Measurements from ENCODE around the gene ABHD17B.

The ABHD17B gene

GRCh38 chr9:71835596-71835995 is 75.4 kb downstream of the ABHD17B start:
- DNase-seq (ENCODE audit: low spot score): no peak
- Histone ChIP-seq H3K4me3 (ENCODE audit: severe bottlenecking) (no peak overlapping the region), H3K27me3 (ENCODE audit: insufficient read depth, poor library complexity, severe bottlenecking) (no peaks in the 10 kb centered on the region), H3K27ac (ENCODE audit: poor library complexity, severe bottlenecking) (no peak overlapping the region), H3K4me1 (ENCODE audit: insufficient read depth, poor library complexity, severe bottlenecking) (no peaks in the 10 kb centered on the region), H3K9me3 (ENCODE audit: severe bottlenecking) (peaks cover 2% of the 10 kb centered on the region), H3K36me3 (ENCODE audit: low read depth) (no peaks in the 10 kb centered on the region)
- no peak for TF ChIP-seq CTCF (IDR thresholded peaks at IDR 0.05; ENCODE audit: poor library complexity, severe bottlenecking)
- no peak for ATAC-seq (ENCODE audit: low read depth)

- Histone ChIP-seq H3K27me3 (ENCODE audit: insufficient read depth, poor library complexity, severe bottlenecking) (no peaks in the 10 kb centered on the region), H3K9me3 (ENCODE audit: severe bottlenecking) (peaks cover 2% of the 10 kb centered on the region), H3K36me3 (ENCODE audit: low read depth) (no peaks in the 10 kb centered on the region), H3K4me3 (ENCODE audit: severe bottlenecking) (no peak overlapping the region), H3K4me1 (ENCODE audit: insufficient read depth, poor library complexity, severe bottlenecking) (no peaks in the 10 kb centered on the region), H3K27ac (ENCODE audit: poor library complexity, severe bottlenecking) (no peak overlapping the region)
- no peak for ATAC-seq (ENCODE audit: low read depth)
- TF ChIP-seq CTCF (IDR thresholded peaks at IDR 0.05; ENCODE audit: poor library complexity, severe bottlenecking): no peak
- no peak for DNase-seq (ENCODE audit: low spot score)
Observed at GRCh38 chr9:71830929-71831328, 80.1 kb downstream of the ABHD17B start.

- H3K4me3 ChIP-seq (ENCODE audit: severe bottlenecking): no peak overlapping the region
- H3K27ac ChIP-seq (ENCODE audit: poor library complexity, severe bottlenecking): no peak overlapping the region
- no peak for TF ChIP-seq CTCF (IDR thresholded peaks at IDR 0.05; ENCODE audit: poor library complexity, severe bottlenecking)
- H3K4me1 ChIP-seq (ENCODE audit: insufficient read depth, poor library complexity, severe bottlenecking): no peaks in the 10 kb centered on the region
- H3K9me3 ChIP-seq (ENCODE audit: severe bottlenecking): peaks cover 2% of the 10 kb centered on the region
- ATAC-seq (ENCODE audit: low read depth) (no peak), DNase-seq (ENCODE audit: low spot score) (no peak)
- H3K36me3 ChIP-seq (ENCODE audit: low read depth): no peaks in the 10 kb centered on the region
- no peaks in the 10 kb centered on the region for H3K27me3 ChIP-seq (ENCODE audit: insufficient read depth, poor library complexity, severe bottlenecking)
Observed at GRCh38 chr9:71830153-71830552, 80.8 kb downstream of the ABHD17B start.

- no peaks in the 10 kb centered on the region for H3K4me1 ChIP-seq (ENCODE audit: insufficient read depth, poor library complexity, severe bottlenecking)
- no peak overlapping the region for H3K4me3 ChIP-seq (ENCODE audit: severe bottlenecking)
- no peak for TF ChIP-seq CTCF (IDR thresholded peaks at IDR 0.05; ENCODE audit: poor library complexity, severe bottlenecking)
- DNase-seq (ENCODE audit: low spot score) (no peak), ATAC-seq (ENCODE audit: low read depth) (no peak)
- no peaks in the 10 kb centered on the region for H3K36me3 ChIP-seq (ENCODE audit: low read depth)
- no peaks in the 10 kb centered on the region for H3K9me3 ChIP-seq (ENCODE audit: severe bottlenecking)
- no peaks in the 10 kb centered on the region for H3K27me3 ChIP-seq (ENCODE audit: insufficient read depth, poor library complexity, severe bottlenecking)
- H3K27ac ChIP-seq (ENCODE audit: poor library complexity, severe bottlenecking): no peak overlapping the region
Observed at GRCh38 chr9:71826279-71826678, 84.7 kb downstream of the ABHD17B start.

- TF ChIP-seq CTCF (IDR thresholded peaks at IDR 0.05; ENCODE audit: poor library complexity, severe bottlenecking): no peak
- no peak for DNase-seq (ENCODE audit: low spot score)
Observed at GRCh38 chr9:71824257-71824656, 86.7 kb downstream of the ABHD17B start.

More at GRCh38 chr9:71824257-71824656, 86.7 kb downstream of the ABHD17B start:
- Histone ChIP-seq H3K27ac (ENCODE audit: poor library complexity, severe bottlenecking) (no peak overlapping the region), H3K4me1 (ENCODE audit: insufficient read depth, poor library complexity, severe bottlenecking) (no peaks in the 10 kb centered on the region), H3K36me3 (ENCODE audit: low read depth) (no peaks in the 10 kb centered on the region), H3K4me3 (ENCODE audit: severe bottlenecking) (no peak overlapping the region), H3K27me3 (ENCODE audit: insufficient read depth, poor library complexity, severe bottlenecking) (no peaks in the 10 kb centered on the region), H3K9me3 (ENCODE audit: severe bottlenecking) (no peaks in the 10 kb centered on the region)
- no peak for ATAC-seq (ENCODE audit: low read depth)
